Endothelial cell of umbilical vein (primary cell): ENCODE measurements around the gene PAIP2.

Experiments used
- POLR2A ChIP-seq: IDR thresholded peaks from 2 replicates; pipeline ENCODE4 v1.6.1; 2012; ENCODE audit warnings: low read depth, mild to moderate bottlenecking, control low read depth, low read length
- TF ChIP-seq, protein P1 (sequence below), 2 donors: IDR thresholded peaks; 1 replicate in 1 of 2; 2 replicates in 1 of 2; pipeline ENCODE4 v1.5.1; 2011; ENCODE audit warnings: low read length in 2 of 2, mild to moderate bottlenecking in 2 of 2, moderate library complexity in 2 of 2, control low read depth in 1 of 2, inconsistent platforms in 1 of 2, low read depth in 1 of 2; ENCODE audit not compliant: insufficient read depth in 1 of 2; ENCODE audit errors: extremely low read depth in 1 of 2

DNA sequence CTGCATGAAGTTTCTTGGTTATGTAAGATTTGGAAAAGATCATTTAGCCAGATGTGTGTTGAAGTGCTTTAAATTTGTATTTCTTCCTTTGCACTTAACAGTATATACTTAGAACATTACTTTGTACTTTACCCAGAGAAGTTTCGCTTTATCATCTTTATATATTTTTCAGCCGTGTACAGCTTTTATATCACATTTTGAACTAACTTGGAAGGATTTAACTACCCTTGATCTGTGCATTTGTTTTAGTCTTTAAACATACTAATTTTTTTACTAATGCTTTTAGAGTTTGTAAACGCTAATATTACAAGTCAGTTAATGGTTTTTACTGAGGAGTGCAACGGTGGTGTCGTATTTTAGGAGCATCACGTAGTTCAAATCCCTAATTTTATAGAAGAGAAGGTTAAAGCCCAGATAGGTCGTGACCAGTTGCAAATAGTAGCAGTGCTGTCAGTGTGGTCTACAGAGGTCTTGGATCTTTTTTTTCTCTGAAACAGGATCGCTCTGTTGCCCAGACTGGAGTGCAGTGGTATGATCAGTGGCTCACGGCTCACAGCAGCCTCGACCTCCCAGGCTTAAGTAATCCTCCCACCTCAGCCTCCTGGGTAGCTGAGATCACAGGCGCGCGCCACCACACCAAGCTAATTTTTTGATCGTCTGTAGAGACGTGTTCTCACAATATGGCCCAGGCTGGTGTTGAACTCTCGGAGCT lies 46.2 kb upstream of the PAIP2 start:
- TF ChIP-seq, protein P1, sequence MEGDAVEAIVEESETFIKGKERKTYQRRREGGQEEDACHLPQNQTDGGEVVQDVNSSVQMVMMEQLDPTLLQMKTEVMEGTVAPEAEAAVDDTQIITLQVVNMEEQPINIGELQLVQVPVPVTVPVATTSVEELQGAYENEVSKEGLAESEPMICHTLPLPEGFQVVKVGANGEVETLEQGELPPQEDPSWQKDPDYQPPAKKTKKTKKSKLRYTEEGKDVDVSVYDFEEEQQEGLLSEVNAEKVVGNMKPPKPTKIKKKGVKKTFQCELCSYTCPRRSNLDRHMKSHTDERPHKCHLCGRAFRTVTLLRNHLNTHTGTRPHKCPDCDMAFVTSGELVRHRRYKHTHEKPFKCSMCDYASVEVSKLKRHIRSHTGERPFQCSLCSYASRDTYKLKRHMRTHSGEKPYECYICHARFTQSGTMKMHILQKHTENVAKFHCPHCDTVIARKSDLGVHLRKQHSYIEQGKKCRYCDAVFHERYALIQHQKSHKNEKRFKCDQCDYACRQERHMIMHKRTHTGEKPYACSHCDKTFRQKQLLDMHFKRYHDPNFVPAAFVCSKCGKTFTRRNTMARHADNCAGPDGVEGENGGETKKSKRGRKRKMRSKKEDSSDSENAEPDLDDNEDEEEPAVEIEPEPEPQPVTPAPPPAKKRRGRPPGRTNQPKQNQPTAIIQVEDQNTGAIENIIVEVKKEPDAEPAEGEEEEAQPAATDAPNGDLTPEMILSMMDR (IDR thresholded peaks at IDR 0.05; ENCODE audit: extremely low read depth in 1 of 2, insufficient read depth in 1 of 2, low read depth in 1 of 2, low read length in 2 of 2): no peak
- TF ChIP-seq POLR2A: no peak
